ENCODE results near the gene TMED6.
"Not testable (repeated sequence)": the region's sequence is repeated elsewhere in the genome, so short reads cannot be mapped to it uniquely, and the experiment has no call there.

Gene TMED6

DNA sequence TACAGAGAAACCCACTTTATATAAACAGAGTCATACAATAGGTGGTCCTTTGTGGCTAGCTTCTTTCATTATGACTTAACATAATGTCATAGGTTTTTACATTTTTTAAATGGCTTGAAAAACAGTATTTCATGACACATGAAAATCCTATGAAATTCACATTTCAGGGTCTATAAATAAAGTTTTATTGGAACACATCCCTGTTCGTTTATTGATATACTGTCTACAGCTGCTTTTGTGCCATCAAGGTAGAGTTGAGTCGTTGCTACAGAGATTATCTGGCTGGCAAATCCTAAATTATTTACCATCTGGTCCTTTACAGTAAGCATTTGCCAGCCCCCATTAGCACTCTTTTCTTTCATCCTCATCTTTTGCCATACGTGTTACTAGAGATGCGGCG is 38.1 kb downstream of the TMED6 start:
- TF ChIP-seq GATA1 (IDR thresholded peaks at IDR 0.05; ENCODE audit: low read depth, low read length) (no peak), POLR2A (IDR thresholded peaks at IDR 0.05; ENCODE audit: low read length) (no peak)
- DNase-seq = no peak

DNA sequence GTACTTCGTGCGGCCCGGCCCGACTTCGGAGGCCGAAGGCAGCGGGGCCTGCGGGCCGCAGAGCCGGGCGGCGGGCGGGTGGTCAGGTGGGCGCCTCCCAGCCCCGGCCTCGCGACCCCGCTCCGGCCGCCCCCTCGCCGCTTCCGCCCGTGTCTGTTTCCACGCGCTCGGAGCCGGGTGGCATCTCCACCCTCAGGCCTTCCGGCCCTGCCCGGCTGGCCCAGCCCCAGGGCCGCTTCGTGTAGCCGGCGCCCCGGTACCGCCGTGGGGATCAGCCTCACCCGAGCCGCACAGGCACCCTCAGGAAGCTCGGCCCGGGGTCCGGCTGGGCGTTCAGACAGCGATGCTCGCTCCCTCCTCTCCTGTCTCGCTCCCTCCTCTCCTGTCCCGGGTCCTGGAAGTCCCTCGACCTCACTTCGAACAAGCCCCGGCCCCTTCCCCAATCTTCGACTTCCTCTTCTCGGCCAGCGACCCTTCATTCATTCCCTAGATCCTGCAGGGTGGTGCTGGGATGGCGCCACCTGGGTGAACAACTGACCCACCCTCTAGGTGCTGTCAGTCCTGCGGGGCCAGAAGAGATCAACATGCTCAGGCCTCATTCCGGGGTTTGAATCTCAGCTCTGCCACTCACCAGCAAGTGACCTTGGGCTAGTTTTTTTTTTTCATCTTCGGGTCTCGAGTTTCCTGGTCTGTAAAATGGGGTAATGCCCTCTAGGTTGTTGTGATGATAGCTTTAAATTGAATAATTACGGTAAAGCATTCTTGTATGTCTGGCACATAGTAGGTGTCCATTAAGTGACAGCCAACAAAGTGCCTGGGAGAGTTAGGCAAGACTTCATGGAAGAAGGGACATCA is 39.8 kb downstream of the TMED6 start:
- no peak for TF ChIP-seq GATA1 (IDR thresholded peaks at IDR 0.05; ENCODE audit: low read depth, low read length)
- TF ChIP-seq POLR2A (IDR thresholded peaks at IDR 0.05; ENCODE audit: low read length) = no peak
- peak; percentile 67 to 79 for DNase-seq

DNA sequence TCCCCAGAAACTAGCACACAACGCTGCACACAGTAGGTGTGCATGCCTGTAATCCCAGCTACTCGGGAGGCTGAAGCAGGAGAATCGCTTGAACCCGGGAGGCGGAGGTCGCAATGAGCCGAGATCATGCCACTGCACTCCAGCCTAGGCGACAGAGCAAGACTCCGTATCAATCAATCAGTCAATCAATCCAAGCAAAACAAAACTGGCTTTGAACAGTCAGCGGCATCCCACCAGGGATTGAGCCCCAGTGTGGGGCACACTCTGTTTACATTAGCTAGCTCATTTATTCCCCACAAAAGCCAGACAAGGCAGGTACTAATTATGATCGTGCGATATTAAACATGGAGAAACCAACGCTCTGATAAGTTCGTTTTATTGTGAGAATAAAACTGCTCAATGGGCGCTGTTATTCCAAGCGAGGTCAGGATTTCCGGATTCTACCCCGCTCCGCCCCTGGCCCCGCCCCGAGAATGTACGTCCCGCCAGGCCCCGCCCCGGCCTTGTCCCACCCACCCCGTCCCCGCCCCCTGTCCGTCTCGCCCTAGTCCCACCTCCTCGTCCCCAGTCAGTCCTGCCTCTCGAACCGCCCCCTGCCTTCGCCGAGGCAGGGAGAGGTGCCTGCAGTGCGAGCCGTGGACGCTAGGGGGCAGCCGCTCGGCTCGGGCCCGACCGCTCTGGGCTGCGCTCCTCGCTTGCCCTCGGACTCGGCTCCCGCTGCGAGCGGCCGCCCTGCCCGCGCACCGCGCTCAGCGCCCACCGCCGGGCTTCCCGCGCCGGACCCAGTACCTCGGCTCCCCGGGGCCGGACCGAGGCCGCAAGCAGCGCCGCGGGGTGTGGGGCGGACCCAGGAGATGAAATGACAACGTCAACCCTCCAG is 40.7 kb downstream of the TMED6 start, which contains the start of gene VPS4A:
TSS of gene VPS4A (plus strand) at position 698 of the 880 bp plus-strand sequence. CDS start at position 860, 162 bp downstream.
- TF ChIP-seq GATA1 (IDR thresholded peaks at IDR 0.05; ENCODE audit: low read depth, low read length) (no peak), POLR2A (IDR thresholded peaks at IDR 0.05; ENCODE audit: low read length) (peak; percentile 77)
- peak; percentile 97 to 99 for DNase-seq

DNA sequence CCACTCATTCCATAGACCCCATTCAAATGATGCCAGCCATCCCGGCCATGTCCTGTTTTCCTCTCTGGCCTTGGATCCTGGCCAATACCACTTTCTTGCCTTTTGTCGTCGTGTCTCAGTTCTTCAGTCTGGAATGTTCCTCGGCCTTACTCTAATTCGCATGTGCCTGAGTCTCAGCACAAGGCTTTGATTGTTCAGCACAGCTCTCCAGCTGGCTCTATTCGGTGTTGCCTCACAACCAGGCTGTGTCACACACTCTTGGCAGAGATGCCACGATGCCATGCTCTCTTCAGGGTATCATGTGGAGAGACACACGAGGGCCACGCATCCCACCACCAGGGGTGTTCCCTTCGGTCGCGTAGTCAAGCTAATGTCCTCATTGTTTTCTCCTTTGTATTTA is 42.3 kb downstream of the TMED6 start:
- no peak for DNase-seq
- TF ChIP-seq POLR2A (IDR thresholded peaks at IDR 0.05; ENCODE audit: low read length) (no peak), GATA1 (IDR thresholded peaks at IDR 0.05; ENCODE audit: low read depth, low read length) (no peak)

DNA sequence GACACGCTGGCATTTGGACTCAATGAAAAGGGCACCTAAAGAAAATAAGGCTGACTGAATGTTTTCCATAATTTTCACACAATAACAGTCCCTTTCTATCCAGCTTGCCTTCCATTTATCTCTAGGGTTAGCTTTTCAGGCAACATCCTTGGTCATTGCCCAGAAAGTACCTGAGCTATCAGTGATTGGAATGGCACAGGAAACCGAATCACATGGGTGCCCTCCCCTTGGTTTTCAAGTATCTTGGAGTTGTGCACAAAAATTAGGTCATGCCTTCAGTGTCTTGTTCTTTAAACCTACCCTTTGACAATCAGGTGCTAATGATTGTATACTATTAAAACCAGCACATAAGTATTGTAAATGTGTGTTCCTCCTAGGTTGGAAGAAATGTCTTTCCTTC is 43.7 kb downstream of the TMED6 start:
- DNase-seq = no peak
- no peak for TF ChIP-seq POLR2A (IDR thresholded peaks at IDR 0.05; ENCODE audit: low read length)
- TF ChIP-seq GATA1 (IDR thresholded peaks at IDR 0.05; ENCODE audit: low read depth, low read length) = no peak

DNA sequence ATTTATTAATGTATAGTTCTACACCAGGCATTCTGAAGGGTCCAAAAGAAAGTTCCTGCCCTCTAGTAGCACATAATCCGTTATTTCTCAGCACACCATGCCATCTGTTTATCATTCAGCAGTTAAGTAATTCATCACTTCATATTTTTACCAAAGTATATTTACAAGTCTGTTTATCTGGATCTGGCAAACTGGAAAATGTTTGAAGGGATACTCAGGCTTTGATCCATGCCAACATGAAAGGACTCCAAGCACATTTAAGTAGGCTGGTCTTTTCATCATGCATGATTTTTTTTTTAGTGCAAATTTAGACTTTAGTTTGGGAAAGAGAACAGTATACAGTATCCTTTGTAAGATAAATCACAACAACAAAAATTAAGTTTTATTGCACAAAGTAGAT is 44.5 kb downstream of the TMED6 start:
- TF ChIP-seq GATA1 (IDR thresholded peaks at IDR 0.05; ENCODE audit: low read depth, low read length) (no peak), POLR2A (IDR thresholded peaks at IDR 0.05; ENCODE audit: low read length) (no peak)
- DNase-seq = no peak

DNA sequence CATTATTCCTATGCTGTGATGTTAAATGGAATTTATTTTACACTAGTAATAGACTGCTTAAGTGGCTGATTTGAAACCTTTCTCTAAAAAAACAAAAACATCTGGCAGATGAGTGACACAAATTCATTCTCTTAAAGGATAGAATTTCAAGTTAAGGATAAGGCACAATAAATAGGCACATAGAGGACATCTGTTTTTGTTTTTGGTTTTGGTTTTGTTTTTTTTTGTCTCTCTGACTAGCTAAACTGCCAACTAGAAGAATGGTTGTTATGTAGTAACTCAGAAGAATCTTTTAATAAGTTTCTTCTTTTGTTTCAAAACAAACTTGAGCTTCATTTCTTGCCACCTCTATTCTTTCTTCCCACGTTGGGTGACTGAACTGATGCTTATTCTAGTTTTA is 45.6 kb downstream of the TMED6 start:
- no peak for DNase-seq
- TF ChIP-seq POLR2A (IDR thresholded peaks at IDR 0.05; ENCODE audit: low read length) (no peak), GATA1 (IDR thresholded peaks at IDR 0.05; ENCODE audit: low read depth, low read length) (no peak)

DNA sequence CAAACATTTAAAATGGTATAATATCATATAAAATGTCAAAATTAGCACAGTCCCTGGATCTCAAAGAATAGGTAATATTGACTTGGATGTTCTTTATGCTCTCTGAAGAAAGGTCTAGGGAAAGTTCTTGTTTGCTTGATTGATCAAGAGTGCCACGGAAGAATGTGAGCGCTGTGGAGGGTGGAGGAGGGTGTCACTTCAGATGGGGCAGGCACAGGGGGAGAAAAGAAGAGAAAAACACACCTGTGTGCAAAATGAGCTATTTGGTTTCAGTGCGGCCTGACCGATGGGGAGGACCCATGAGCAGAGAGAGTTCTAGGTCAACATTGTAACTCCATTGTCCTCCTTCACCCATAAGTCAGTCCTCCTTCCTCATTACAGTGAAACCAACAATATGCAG is 49.3 kb downstream of the TMED6 start:
- TF ChIP-seq POLR2A (IDR thresholded peaks at IDR 0.05; ENCODE audit: low read length) (no peak), GATA1 (IDR thresholded peaks at IDR 0.05; ENCODE audit: low read depth, low read length) (no peak)
- DNase-seq = no peak

DNA sequence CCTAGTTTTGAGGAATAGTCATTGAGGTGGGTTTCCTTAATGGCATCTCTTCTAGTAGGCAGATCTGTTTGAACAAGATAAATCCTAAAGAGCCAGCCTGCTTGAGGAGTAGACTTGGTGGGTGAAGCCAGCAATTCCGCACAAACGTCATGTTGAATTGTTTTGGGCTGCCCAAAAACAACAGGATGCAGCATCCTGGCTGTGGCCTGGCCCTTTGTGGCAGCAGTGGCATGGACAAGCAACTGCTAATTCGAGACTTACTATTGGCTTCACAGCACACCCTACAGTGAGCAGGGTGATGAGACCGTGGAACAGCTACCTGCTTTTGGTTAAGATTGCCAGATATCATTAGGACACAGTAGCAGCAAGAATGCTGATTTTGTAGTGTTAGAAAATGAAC is 49.7 kb downstream of the TMED6 start:
- DNase-seq = no peak
- TF ChIP-seq GATA1 (IDR thresholded peaks at IDR 0.05; ENCODE audit: low read depth, low read length) (no peak), POLR2A (IDR thresholded peaks at IDR 0.05; ENCODE audit: low read length) (no peak)

DNA sequence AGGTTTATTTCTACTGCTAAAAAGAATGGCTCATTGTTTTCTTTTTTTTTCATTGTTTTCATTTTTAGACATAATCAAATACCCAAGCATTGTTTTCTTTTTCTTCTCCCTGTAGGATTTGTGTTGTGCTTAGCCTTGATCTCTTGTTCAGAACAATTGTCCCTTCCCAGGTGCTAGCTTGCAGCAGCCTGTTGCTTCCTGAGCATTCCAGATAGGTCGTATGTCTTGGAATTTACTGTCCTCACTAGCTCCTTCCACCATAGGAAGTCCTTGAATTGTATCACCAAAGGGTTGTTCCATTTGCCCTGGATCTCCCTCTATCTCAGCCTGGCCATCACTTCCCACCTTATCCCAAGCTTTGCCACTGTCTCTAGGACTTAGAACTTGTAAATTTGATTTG is 50.4 kb downstream of the TMED6 start:
- no peak for TF ChIP-seq GATA1 (IDR thresholded peaks at IDR 0.05; ENCODE audit: low read depth, low read length)
- no peak for TF ChIP-seq POLR2A (IDR thresholded peaks at IDR 0.05; ENCODE audit: low read length)
- DNase-seq = no peak

DNA sequence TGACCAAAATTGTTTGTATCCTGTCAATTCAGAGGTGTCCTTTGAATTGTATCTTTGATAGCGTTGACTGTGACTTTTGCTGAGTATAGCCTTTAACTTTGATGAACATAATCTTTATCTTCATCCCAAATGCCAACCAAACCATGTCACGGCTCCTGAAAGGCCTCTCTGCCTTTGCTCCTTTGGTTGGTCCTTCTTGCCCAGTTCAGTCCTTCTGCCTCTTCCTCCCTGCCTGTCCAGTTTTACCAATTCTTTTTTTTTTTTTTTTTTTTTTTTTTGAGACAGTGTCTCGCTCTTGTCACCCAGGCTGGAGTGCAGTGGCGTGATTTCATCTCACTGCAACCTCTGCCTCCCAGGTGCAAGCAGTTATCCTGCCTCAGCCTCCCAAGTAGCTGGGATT is 53.3 kb downstream of the TMED6 start:
- TF ChIP-seq GATA1 (IDR thresholded peaks at IDR 0.05; ENCODE audit: low read depth, low read length) (no peak), POLR2A (IDR thresholded peaks at IDR 0.05; ENCODE audit: low read length) (no peak)
- DNase-seq = no peak

DNA sequence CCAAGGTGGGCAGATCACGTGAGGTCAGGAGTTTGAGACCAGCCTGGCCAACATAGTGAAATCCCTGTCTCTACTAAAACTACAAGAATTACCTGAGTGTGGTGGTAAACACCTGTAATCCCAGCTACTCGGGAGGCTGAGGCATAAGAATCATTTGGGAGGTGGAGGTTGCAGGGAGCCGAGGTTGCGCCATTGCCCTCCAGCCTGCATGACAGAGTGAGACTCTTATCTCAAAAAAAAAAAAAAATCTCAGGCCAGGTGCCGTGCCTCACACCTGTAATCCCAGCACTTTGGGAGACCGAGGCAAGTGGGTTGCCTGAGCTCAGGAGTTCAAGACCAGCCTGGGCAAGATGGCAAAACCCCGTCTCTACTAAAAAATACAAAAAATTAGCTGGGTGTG is 54.8 kb downstream of the TMED6 start:
- not testable (repeated sequence) for DNase-seq

DNA sequence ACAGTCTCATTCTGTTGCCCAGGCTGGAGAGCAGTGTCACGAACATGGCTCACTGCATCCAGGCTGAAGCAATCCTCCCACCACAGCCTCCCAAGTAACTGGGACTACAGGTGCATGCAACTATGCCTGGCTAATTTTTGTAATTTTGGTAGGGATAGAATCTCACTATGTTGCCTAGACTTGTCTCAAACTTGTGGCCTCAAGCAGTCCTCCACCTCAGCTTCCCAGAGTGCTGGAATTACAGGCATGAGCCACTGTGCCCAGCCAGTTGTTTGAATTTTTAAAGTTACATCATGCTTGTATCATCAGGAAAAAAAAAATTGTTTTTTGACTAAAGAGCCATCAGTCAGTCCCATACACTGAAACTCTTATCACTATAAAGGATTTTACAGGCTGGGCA is 57.5 kb downstream of the TMED6 start:
- TF ChIP-seq GATA1 (IDR thresholded peaks at IDR 0.05; ENCODE audit: low read depth, low read length) = no peak
- no peak for TF ChIP-seq POLR2A (IDR thresholded peaks at IDR 0.05; ENCODE audit: low read length)
- no peak for DNase-seq

DNA sequence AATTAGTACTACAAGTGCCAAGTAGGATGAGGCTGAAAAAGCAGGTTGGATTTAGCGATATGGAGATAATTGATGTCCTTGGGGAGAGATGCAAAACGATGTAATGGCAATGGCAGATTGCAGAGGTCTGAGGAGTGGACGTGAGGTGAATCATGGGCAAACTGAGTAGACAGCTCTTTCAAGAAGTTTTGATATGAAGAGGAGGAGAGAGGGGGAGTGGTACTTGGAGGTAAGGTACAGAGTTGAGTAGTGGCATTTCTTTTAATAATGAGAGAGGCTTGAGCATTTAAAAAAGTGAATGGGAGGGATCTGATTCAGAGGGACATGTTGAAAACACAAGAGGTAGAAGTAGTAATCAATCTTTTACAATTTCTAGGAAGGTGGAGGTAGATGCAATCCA is 58.2 kb downstream of the TMED6 start:
- no peak for DNase-seq
- no peak for TF ChIP-seq GATA1 (IDR thresholded peaks at IDR 0.05; ENCODE audit: low read depth, low read length)
- no peak for TF ChIP-seq POLR2A (IDR thresholded peaks at IDR 0.05; ENCODE audit: low read length)
